GM12873 (cell line): ENCODE measurements around the gene RXRA.

Source experiments
- CTCF ChIP-seq: IDR thresholded peaks from 2 replicates; pipeline ENCODE4 v1.5.1; 2012; ENCODE audit warnings: low read depth, mild to moderate bottlenecking, moderate library complexity, low read length, control low read depth; ENCODE audit not compliant: insufficient read depth; ENCODE audit errors: missing control alignments

Gene RXRA

GRCh38 chr9:134449180-134449916, 123.1 kb downstream of the RXRA start:
- peak; percentile 92 for TF ChIP-seq CTCF

GRCh38 chr9:134451700-134452458, 125.6 kb downstream of the RXRA start:
- TF ChIP-seq CTCF = no peak

- TF ChIP-seq CTCF = no peak
Observed at GRCh38 chr9:134452728-134453127, 126.5 kb downstream of the RXRA start.

GRCh38 chr9:134453776-134454475, 127.7 kb downstream of the RXRA start:
- no peak for TF ChIP-seq CTCF

- TF ChIP-seq CTCF = no peak
Observed at GRCh38 chr9:134454476-134454857, 128.2 kb downstream of the RXRA start.

- TF ChIP-seq CTCF = no peak
Observed at GRCh38 chr9:134455021-134455471, 128.8 kb downstream of the RXRA start.

- no peak for TF ChIP-seq CTCF
Observed at GRCh38 chr9:134455537-134455933, 129.3 kb downstream of the RXRA start.
